ENCODE measurements around the gene POLR1D.
A peak's percentile ranks its signal among the peaks of the same experiment; 100 is the strongest.

The POLR1D gene

DNA sequence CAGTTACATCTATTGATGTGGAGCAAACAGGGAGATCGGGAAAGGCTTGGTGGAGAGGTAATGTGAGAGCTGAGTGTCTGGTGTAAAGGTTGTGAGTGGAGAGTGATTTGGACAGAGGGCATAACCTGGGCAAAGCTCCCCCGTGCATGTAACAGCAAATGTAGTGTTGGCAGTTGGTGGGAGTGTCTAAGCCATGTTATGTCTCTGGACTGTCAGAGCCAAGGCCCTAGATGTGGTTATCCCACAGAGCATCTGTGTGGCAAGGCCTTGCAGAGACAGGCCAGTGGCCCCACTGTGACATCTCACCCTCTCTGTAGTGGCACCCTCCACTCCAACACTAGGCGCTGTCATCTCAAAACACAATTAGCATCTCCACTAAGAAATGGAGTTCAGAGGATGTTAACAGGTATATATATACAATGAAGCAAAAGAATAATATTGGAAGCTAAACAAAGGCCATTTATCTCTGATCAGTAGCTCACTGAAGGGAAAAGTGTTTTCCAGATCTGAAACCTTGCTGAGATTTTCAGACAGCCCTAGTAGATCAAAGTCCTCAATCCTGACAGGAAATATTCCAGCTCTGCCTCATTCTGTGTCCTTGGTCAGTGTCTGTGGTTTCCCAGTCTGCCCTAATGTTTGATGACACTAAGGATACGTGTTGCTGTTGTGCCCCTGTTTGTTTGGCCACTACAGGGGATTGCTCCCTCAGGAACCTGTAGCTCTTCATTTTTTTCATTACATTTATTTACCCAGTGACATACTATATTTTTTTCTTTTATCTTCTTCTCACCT, 20.2 kb downstream of the POLR1D start:
- no peak for DNase-seq

DNA sequence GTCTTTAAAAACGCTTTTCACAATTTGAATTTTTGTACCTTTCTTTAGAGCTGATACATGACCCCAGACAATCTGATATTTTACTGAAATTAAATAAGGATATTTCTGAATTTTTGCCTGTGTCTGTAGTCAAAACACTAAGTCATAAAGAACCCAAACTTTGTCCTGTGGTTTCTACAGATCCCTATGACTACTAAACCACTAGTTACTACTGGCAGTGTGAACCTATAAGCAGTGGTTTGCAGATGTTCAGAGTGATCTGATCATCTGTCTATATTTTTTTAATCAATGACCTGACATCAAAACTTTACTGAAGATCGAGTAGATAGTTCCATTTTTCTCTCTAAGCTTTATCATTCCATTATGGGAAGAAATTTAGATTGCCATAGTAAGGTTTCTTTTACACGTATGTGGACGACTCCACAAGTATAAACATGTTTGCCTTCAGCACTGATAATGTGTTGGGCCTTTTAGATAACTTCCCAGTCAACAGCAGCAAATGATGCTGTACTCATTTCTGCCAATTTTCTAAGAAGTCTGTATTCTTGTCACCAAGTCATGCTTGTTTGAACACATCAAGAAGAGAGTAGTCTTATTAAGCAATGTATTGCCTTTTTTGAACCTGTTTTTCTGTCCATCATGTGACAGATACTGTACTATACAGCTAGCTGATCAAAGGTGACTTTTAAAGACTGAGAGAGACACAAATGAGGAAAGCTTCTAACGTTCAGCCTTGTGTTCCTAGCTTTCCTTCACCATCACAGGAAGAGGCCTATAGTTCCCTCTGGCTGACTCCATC, 21.8 kb downstream of the POLR1D start:
- no peak for DNase-seq

DNA sequence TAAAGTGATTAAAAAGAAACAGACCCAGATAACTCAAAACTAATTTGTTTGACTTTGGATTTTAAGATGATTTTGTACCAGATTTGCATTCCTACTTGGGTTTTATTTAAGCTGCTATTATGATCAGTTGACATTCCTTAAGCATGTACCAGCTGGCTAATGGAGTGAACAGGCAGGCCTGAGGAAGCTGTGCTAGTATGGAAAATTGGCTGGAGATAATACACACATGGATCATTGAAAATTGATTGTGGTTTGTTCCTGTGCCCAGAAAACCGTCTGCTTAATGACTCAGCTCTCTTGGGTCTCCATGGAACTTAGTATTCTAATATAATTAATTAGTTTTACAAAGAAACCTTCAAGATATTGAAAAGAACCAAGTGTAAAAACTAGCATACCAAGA, 22.6 kb downstream of the POLR1D start:
- peak; percentile 94 for DNase-seq

DNA sequence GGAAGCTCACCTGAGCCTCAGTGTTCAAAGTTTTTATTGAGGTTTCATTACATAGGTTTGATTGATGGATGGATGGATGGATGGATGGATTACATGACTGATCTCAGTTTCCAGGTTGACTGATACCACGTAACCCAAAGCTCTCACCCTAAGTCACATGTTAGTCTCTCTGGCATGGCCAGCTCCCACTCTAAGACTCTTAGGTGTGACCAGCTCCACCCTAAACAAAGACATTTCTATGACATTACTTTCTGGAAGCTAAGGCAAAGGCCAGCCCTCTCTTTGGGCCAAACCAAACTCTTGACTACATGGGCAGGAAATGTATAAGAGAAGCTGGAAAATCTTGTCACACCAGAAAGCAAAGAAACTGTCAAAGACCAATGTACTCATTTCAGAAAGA, 28.6 kb downstream of the POLR1D start:
- DNase-seq: no peak

DNA sequence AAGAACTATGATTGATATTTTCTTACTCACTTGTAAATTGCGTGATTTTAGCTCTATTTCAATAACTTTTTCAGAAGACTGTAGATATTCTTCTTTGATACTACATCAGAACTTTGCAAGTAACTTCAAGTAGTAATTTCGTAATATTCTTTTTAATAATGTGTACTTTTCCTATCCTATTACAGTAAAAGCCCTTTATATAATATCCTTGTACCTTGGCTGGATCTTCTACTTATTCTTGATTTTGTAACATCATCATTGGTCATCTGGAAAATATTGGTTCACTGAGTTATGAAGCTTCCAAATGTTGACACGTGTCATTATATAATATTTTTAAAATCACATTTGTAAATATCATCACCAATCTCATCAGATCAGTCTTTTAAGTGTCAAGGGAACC, 32.4 kb downstream of the POLR1D start:
- DNase-seq: no peak

DNA sequence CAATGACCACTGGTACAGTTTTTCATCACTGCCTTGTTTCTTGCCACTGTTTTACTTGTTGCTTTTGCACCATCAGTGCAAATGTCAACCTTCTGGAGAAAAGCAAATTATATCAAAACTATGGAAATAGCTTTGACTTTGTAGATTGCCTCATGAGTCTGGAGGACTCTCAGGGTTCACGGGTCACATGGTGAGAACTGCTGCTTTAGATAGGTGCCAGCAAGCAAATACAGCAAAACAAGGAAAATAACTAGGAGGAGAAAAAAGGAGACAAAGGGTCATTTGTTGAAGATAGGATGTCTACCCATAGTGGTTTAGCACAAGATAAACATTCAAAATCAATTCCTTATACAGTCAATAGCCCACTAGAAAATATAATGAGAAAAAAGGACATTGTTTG, 33.1 kb downstream of the POLR1D start:
- no peak for DNase-seq

DNA sequence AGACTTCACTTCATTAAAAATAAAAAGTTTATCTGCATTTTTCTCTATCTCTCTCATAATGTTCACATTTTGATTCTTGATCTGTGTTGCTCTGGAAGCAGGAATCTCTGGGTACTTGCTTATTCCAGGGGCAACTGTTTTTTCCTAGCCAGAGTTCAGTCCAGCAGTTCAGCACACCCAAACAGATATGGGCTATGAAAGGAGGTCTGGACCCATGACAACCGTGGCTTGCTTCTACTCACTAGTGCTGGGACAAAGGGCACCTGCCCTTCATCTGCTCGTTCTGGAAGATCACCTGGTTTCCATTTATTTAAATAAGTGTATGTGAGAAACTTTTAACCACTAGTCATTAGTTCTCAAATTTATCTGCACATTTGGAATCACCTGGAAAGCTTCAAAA, 36.0 kb downstream of the POLR1D start:
- DNase-seq: no peak

DNA sequence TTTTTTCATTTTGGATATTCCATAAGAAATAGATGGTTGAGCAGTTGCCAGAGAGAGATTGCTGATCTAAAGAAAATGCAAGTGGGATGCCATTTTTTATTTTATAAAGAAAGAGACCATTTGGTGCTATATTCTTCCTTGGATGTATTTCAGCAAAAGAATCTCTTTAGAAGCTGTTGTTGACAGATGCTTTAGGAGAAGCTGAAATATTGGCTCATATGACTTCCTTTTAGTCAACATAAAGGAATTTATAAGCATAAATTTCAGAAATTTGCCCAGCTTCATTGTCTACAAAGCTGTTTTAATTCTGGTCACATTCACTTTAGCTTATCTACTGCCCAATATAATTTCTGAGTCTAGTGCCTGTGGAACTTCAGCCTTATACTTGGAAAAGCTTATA, 36.9 kb downstream of the POLR1D start:
- DNase-seq: peak; percentile 77

DNA sequence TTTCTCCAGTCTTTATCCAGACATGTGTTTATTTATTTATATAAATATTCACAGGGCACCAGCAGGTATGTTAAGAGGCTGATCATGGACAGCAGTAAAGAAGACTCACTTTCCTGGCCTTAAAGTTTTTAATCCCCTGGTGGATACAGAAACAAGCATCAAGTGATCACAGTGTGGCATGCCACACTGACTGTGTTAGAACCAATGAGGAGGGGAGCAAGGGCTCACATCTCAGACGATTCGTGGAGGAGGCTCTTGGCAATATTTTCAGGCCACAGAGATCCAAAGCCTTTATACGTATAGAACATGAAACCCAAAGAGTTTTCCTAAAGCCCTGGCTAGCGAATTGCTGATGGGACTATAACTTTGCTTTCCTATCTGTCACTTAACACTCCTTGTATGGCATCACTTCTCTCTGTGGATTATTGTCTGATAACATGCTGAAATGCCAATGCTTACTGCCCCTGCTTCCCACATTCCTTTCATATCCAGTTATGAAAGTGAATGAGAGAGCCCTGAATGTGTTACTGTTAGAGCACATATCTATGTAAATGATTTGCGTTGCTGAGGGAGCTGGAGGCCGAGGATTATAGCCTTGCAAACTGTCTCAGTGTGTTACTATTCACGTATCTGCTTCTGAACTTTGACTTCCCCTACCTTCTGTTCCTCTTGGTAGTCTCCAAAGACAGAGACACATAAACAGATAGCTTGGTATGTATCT, 37.6 kb downstream of the POLR1D start:
- DNase-seq: no peak

DNA sequence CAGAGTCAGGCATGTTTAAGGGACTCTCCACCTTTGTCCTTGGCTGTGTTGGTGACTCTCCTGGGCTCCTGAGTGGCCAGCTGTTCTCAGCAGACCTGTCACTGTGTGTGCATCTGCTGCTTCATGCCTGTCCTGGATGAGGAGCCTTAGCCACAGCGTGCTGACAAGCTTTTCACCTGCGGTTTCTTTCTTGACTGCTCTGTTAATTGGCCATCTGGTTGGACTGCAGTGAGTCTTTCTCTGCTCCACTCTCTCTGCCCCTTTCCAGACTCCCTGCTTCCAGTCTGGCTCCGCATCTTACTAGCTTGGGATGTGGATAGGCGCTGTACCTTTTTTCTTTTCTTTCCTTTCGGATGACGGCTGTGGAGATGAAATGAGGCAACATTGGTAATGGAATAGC, 38.8 kb downstream of the POLR1D start:
- no peak for DNase-seq

DNA sequence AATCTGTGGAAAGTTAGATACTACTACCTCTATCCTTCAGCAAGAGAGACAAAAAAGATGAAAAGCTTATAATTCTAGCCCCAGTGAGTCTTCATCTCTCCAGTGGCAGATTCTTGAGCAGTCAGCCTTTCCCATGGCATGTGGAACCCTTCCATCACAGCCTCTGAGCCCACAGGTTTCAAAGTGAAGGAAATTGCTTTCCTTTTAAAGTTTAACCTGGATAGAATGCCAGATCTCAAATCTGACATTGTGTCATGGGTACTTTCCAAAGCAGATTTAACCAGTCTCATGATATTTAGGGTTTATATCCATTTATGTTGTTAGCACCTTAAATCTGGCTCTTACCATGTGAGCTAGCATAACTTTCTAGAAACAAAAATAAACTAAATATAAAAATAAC, 39.3 kb downstream of the POLR1D start:
- DNase-seq: no peak

DNA sequence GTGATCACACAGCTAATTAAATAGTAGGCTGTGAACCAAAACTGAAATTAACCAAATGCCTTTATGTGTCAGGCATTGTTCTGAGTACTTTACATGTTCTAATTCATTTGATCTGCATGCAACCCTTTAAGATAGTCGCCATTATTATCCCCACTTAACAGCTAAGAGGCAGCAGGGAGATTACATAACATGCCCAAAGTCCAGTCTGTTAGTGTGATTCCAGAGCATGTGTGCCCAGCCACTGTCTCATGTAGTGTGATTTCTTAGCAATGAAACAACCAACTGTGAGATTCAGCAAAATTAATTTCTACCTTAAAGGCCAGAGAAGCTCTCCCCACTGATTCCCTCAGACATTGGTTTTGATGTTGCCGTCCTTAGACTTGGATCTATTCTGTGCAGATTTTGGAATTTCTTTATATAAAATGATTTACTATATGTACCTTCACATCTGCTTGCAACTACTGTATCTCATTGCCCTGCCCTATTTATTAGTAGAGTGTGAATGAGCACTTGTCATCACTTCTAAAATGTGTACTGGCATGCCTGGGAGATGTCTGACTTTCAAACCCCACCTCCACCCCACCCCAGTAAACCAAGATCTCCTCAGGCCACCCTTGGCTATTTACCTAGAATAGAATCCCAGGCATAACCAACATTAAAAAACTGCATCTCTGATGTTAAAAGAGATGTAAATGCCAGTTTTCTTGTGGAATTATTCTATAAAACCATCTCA, 41.2 kb downstream of the POLR1D start:
- DNase-seq: no peak

DNA sequence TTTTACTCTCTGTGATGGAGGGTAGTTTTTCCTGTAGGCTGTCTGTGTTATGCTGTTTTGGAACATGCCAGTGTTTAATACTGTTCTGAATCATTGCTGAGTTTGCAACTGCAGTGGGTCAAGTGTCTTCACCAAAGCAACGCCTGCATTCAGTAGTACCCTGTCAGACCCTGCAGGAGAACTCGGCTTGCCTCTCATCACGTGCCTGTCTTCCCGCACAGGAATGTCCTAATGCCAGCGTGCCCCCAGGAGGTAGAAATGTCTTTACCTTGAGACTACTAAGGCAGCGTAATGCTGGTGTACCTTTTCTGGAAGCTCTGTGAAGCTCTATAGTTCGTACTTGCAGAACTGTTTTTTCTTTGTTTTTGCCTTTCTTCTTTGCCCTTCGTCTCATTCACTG, 42.3 kb downstream of the POLR1D start:
- no peak for DNase-seq

DNA sequence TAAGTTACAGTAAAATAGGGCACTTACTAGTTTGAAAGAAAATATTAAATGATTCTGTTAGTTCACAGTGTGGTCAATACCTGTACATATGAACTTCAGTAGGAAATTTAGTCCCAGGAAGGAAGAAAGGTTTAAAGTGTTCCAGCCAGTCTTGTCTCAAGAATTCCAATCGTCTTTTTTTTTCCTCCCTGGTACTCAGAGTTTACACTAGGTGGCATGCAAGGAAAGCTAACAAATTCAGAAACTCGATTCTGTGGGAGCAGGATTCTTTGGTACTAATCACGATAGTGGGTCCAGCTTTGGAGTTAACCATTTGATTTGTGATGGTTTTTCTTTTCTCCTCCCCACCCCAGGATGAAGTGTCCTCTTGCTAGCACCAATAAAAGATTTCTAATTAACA, 43.6 kb downstream of the POLR1D start:
- DNase-seq: no peak

DNA sequence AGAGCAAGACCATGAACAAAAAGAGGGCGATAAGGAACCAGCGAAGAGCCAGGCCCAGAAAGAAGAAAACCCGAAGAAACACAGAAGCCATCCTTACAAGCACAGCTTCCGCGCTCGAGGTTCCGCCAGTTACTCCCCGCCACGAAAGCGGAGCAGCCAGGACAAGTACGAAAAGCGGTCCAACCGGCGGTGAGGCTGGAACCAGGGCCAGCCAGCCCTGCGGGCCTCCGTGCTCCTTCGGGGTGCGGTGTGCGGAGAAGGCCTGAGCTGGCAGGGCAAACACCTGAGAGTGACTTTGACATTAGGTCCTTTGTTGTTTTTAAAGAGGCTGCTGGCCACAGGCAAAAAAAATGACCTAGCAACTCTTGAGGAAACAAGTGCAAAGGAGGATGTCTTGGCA, 44.1 kb downstream of the POLR1D start:
- no peak for DNase-seq

DNA sequence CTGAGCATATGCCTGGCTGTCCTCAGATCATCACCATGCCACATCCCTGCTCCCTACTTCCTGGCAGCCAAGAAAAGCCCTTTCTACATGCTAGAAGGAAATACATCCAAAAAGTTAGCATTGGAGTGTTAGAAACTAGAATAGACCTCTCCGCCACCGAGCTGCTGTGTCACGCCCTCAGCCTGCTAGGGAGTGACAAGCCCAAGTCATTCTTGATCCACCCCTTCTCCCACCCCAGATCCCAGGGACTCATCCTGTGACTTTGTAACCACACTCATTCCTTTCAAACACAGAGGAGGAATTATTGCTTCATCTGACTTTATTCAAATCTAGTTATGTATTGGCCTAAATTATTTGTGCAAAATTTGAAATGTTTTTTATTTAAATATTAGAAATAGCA, 45.3 kb downstream of the POLR1D start:
- no peak for DNase-seq

DNA sequence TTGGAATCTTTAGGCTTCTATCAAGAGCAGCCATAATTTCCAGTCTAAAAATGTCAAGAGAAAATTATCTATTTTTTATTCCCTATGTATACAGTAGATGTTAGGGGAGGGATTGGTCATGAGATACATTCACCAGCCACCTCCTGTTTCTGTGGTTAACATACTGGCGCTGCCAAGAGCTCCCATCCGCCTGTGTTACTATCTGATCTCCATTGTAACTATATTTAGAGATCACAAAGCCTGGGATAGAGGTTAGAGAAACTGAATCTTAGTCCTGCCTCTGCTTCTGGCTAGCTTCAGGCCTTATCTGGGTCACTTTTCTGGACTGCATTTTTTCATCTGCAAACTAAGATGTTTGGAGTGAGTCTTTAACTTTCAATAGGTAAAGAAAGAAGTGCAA, 46.3 kb downstream of the POLR1D start:
- no peak for DNase-seq

DNA sequence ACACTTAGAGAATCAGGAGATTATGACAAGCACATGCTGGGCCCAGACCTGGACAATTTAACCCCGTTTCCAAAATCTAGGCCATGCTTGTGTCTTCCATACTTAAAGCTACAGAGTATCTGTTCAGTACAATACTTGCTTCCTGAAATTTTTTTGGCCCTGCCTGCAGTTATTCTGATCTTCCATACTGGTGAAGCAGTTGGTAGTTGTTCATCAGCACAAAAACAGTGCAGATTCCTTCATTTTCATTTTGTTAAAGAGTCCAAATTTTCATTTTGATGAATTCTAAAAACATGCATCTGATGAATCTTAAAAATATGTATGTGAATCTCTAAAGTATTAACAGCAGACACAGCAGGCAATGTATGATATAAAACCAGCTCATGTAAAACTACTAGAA, 49.2 kb downstream of the POLR1D start:
- no peak for DNase-seq

DNA sequence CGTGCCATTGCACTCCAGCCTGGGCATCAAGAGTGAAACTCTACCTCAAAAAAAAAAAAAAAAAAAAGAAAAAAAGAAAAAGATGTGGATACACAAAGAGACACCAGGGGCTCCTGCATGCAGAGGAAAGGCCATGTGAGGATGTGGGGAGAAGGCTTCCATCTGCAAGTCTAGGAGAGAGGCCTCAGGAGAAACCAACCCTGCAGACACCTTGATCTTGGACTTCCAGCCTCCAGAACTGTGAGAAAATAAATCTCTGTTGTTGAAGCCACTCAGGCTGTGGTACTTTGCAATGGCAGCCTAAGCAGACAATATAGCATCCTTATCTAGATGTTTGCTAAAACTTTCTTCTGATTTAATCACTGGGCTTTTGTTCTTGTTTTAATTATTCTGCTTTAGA, 50.3 kb downstream of the POLR1D start:
- DNase-seq: no peak

All from fibroblast of upper back skin (primary cell).